Gastrocnemius medialis (tissue), 4 donors: ENCODE data around the gene RALGAPA1.

Source experiments
- POLR2A ChIP-seq, 2 donors: fragments of 450-650 bp; IDR thresholded peaks; one replicate each; pipeline ENCODE4 v1.6.1; 2017; ENCODE audit warnings: antibody characterized with exemption in 2 of 2, mild to moderate bottlenecking in 2 of 2, moderate library complexity in 2 of 2
- TF ChIP-seq, protein P1 (sequence below), 5 experiments: fragments of 450-650 bp in 3 of 5; fragments of 200-600 bp in 2 of 5; sonication (generic) in 2 of 5; IDR thresholded peaks in 4 of 5; conservative IDR thresholded peaks in 1 of 5; 1 replicate in 4 of 5; 2 replicates in 1 of 5; pipeline ENCODE4 v1.5.1; 2016 to 2019; ENCODE audit warnings: antibody characterized with exemption in 5 of 5, mild to moderate bottlenecking in 3 of 5, moderate library complexity in 3 of 5

DNA sequence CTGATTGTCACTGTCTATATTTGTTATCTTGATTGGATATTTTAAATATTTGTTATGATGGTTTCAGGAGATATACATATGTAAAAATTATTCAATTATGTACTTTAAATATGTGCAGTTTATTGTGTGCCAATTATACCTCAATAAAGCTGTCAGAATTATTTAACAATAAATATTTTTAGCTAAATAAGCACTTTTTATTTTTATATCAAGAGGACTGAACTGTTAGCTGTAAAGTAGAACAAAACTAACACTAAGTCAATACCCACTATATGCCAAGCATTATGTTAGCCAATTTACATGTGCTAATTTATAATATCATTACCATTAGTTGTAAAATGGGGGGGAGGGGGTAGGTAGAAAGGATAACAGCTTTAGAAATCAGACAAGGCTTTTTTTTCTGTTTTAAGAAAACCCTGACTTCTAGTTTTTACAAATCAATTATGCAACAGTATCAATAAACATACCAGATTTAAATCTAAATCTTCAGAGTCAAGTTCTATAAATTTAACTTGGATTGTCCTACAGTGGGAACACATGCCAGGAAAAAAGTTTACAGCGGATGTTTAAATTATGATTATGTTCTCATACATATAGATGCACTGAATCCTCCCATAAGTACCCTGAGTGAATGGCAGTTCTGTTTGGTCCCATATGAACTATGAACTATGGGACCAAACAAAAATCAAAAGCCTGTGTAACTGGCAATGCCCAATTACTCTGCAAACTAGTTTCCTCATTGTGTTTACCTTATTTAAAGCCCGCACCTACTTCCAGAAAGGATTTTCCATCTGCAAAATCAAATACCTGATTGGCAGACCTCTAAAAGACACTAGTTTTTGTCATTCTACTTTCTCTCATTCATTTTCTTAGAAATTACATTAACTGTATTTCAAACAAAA lies 2.8 kb downstream of the RALGAPA1 start:
- TF ChIP-seq, protein P1, sequence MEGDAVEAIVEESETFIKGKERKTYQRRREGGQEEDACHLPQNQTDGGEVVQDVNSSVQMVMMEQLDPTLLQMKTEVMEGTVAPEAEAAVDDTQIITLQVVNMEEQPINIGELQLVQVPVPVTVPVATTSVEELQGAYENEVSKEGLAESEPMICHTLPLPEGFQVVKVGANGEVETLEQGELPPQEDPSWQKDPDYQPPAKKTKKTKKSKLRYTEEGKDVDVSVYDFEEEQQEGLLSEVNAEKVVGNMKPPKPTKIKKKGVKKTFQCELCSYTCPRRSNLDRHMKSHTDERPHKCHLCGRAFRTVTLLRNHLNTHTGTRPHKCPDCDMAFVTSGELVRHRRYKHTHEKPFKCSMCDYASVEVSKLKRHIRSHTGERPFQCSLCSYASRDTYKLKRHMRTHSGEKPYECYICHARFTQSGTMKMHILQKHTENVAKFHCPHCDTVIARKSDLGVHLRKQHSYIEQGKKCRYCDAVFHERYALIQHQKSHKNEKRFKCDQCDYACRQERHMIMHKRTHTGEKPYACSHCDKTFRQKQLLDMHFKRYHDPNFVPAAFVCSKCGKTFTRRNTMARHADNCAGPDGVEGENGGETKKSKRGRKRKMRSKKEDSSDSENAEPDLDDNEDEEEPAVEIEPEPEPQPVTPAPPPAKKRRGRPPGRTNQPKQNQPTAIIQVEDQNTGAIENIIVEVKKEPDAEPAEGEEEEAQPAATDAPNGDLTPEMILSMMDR (IDR thresholded peaks at IDR 0.05 in 4 of 5, conservative IDR thresholded peaks at IDR 0.05 in 1 of 5), result no peak
- no peak for TF ChIP-seq POLR2A (IDR thresholded peaks at IDR 0.05)
